ENCODE data around the gene PLCXD3. TPM values are rescaled to one million over a fixed set of nuclear protein-coding genes. Genes with fewer than 3 reads are reported as not detected.

Gene PLCXD3
- total and polyA plus RNA-seq, 2 of the 8 experiments (the other 6 are each of a cell fraction or from before 2014, with no cell fraction given): 0.03 to 0.07 TPM

DNA sequence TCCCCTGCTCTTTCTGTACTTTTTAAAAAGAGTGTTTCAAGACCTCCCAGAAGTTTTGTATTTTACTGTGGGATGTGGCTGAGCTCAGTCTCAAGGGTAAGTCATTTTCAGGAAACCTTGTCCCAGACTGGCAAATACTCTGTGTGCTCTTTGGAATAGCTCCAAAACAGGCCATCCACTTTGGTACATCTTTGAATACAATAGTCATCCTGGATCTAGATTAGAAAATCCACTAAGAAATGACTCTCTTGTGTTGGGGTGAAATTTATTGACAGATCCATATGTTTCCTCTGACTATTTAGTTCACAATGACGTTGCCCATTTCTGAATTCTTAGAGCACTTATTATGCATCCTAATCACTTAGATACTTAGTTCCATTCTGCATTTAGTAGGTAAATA lies 95.2 kb downstream of the PLCXD3 start:
- WGBS, 2 experiments (ENCODE audit: extremely low coverage in 1 of 2, insufficient coverage in 1 of 2, insufficient read length in 1 of 2, insufficient replicate concordance in 2 of 2, low coverage in 1 of 2, low lambda C conversion rate in 2 of 2, missing lambda C conversion rate in 1 of 2): 100% methylated on average over 1 of the region's 1 CpG; no CpG with 5 or more reads in 1 of the 2 experiments
- Histone ChIP-seq H2BK15ac (ENCODE audit: low read length) (no peak overlapping the region), H2AFZ (ENCODE audit: low read length) (no peak overlapping the region), H3K56ac (replicated peaks; ENCODE audit: insufficient read length, low read depth, low read length) (no peak overlapping the region), H3K27ac (ENCODE audit: low read depth, low read length) (no peak overlapping the region), H4K20me1 (replicated peaks in 1 of 2; ENCODE audit: control insufficient read depth in 1 of 2, insufficient read depth in 2 of 2, low read length in 2 of 2) (no peaks in the 10 kb centered on the region), H3K4me3 (ENCODE audit: extremely low read depth in 1 of 4, insufficient read depth in 2 of 4, low read depth in 3 of 4, low read length in 4 of 4) (no peak overlapping the region), H3K14ac (ENCODE audit: insufficient read length) (no peak overlapping the region), H3K79me1 (ENCODE audit: low read depth, low read length) (no peaks in the 10 kb centered on the region), H2BK5ac (ENCODE audit: low read depth, low read length) (no peak overlapping the region), H3K79me2 (ENCODE audit: control insufficient read depth in 1 of 2, insufficient read depth in 2 of 2, low read length in 2 of 2) (no peaks in the 10 kb centered on the region), H2AK5ac (ENCODE audit: low read depth, low read length) (no peak overlapping the region), H2BK20ac (ENCODE audit: low read length) (no peak overlapping the region), H2BK12ac (ENCODE audit: low read depth, low read length) (no peak overlapping the region), H3K27me3 (replicated peaks in 1 of 4; ENCODE audit: control insufficient read depth in 3 of 4, extremely low read depth in 1 of 4, insufficient read depth in 3 of 4, low read length in 3 of 4) (no peaks in the 10 kb centered on the region), H3K23me2 (ENCODE audit: low read depth, low read length) (no peaks in the 10 kb centered on the region), H3K18ac (ENCODE audit: extremely low read depth, low read length) (no peak overlapping the region), H3K23ac (ENCODE audit: insufficient read length) (no peak overlapping the region), H4K5ac (ENCODE audit: insufficient read length, low read depth, low read length) (no peak overlapping the region), H4K8ac (ENCODE audit: extremely low read depth, insufficient read depth, low read length) (no peak overlapping the region), H3K4me2 (ENCODE audit: insufficient read depth in 1 of 2, low read depth in 2 of 2, low read length in 2 of 2) (no peak overlapping the region), H2BK120ac (replicated peaks; ENCODE audit: low read depth, low read length) (no peak overlapping the region), H3K4ac (replicated peaks; ENCODE audit: insufficient read length, low read depth, low read length) (no peak overlapping the region), H3K36me3 (ENCODE audit: control insufficient read depth in 2 of 4, insufficient read depth in 4 of 4, low read length in 3 of 4) (no peaks in the 10 kb centered on the region), H3K9me3 (ENCODE audit: insufficient read depth in 2 of 2, low read depth in 1 of 2, low read length in 1 of 2) (no peaks in the 10 kb centered on the region), H4K91ac (replicated peaks; ENCODE audit: insufficient read length, low read length) (no peak overlapping the region), H3K9ac (replicated peaks in 1 of 4; ENCODE audit: extremely low read depth in 1 of 4, low read depth in 3 of 4, low read length in 3 of 4) (no peak overlapping the region), H3K4me1 (replicated peaks in 1 of 4; ENCODE audit: control insufficient read depth in 3 of 4, insufficient read depth in 4 of 4, low read length in 3 of 4) (peaks cover 0 to 9% (median 0%) of the 10 kb centered on the region in 4 experiments; a peak in 1 of 7 replicates)
- ChIA-PET CTCF (ENCODE audit: partially characterized antibody) (interaction anchor here (0.9 to 2.2 kb wide), 2 partner anchors 18 to 145 kb away, joined by 4 to 8 read pairs; no protein-coding TSS in a partner anchor), POLR2A (ENCODE audit: partially characterized antibody) (no interaction called here)
- FAIRE-seq (no peak), DNase-seq (ENCODE audit: low read depth in 1 of 2, low spot score in 2 of 2) (no peak)
- TF ChIP-seq RBBP5 (IDR thresholded peaks at IDR 0.05; ENCODE audit: borderline replicate concordance, low read depth, low read length) (no peak), CTBP2 (IDR thresholded peaks at IDR 0.05; ENCODE audit: borderline replicate concordance, insufficient read depth, insufficient read length, low read length) (no peak), TEAD4 (IDR thresholded peaks at IDR 0.05; ENCODE audit: low read depth, low read length) (no peak), SIX5 (IDR thresholded peaks at IDR 0.05; ENCODE audit: low read depth, low read length) (no peak), CEBPB (IDR thresholded peaks at IDR 0.05; ENCODE audit: low read depth, low read length) (no peak)
